Measurements from ENCODE around the gene APBB1IP.

Gene APBB1IP

GRCh38 chr10:26410356-26410755, 27.8 kb upstream of the APBB1IP start:
- no peak overlapping the region for H3K4me3 ChIP-seq (ENCODE audit: low read length)
- TF ChIP-seq CTCF (conservative IDR thresholded peaks at IDR 0.05; ENCODE audit: low read depth, low read length), result no peak
- no peak for DNase-seq (ENCODE audit: low read depth)

GRCh38 chr10:26412932-26413331, 25.2 kb upstream of the APBB1IP start:
- no peak for DNase-seq (ENCODE audit: low read depth)
- no peak overlapping the region for H3K4me3 ChIP-seq (ENCODE audit: low read length)
- no peak for TF ChIP-seq CTCF (conservative IDR thresholded peaks at IDR 0.05; ENCODE audit: low read depth, low read length)

- no peak for TF ChIP-seq CTCF (conservative IDR thresholded peaks at IDR 0.05; ENCODE audit: low read depth, low read length)
Measured at GRCh38 chr10:26413375-26413774, 24.8 kb upstream of the APBB1IP start.

GRCh38 chr10:26417136-26417535, 21.0 kb upstream of the APBB1IP start:
- no peak overlapping the region for H3K4me3 ChIP-seq (ENCODE audit: low read length)
- no peak for TF ChIP-seq CTCF (conservative IDR thresholded peaks at IDR 0.05; ENCODE audit: low read depth, low read length)
- no peak for DNase-seq (ENCODE audit: low read depth)

More at GRCh38 chr10:26413375-26413774, 24.8 kb upstream of the APBB1IP start:
- DNase-seq (ENCODE audit: low read depth), result no peak
- no peak overlapping the region for H3K4me3 ChIP-seq (ENCODE audit: low read length)

- TF ChIP-seq CTCF (conservative IDR thresholded peaks at IDR 0.05; ENCODE audit: low read depth, low read length), result no peak
Measured at GRCh38 chr10:26422977-26423376, 15.2 kb upstream of the APBB1IP start.

GRCh38 chr10:26423722-26424121, 14.4 kb upstream of the APBB1IP start:
- no peak for TF ChIP-seq CTCF (conservative IDR thresholded peaks at IDR 0.05; ENCODE audit: low read depth, low read length)
- no peak for DNase-seq (ENCODE audit: low read depth)
- H3K4me3 ChIP-seq (ENCODE audit: low read length), result no peak overlapping the region

More at GRCh38 chr10:26422977-26423376, 15.2 kb upstream of the APBB1IP start:
- H3K4me3 ChIP-seq (ENCODE audit: low read length), result no peak overlapping the region
- no peak for DNase-seq (ENCODE audit: low read depth)

- no peak for TF ChIP-seq CTCF (conservative IDR thresholded peaks at IDR 0.05; ENCODE audit: low read depth, low read length)
- no peak for DNase-seq (ENCODE audit: low read depth)
- no peak overlapping the region for H3K4me3 ChIP-seq (ENCODE audit: low read length)
Measured at GRCh38 chr10:26430641-26431163, 7.4 kb upstream of the APBB1IP start.
